ENCODE measurements around the gene DUOX1. TPM values are rescaled to one million over a fixed set of nuclear protein-coding genes. Genes with fewer than 3 reads are reported as not detected.

DUOX1 gene
- total RNA-seq, 1 donor from 2014 or later: 0.07 TPM

- no peak overlapping the region for H3K27ac ChIP-seq (ENCODE audit: low read depth, low read length)
- Mint-ChIP-seq H3K4me1 (ENCODE audit: low read depth, unreplicated experiment) (no peaks in the 10 kb centered on the region), H3K27ac (ENCODE audit: unreplicated experiment) (no peak overlapping the region), H3K9me3 (ENCODE audit: unreplicated experiment) (peaks cover 4% of the 10 kb centered on the region), H3K36me3 (ENCODE audit: low read depth, unreplicated experiment) (peaks cover 17% of the 10 kb centered on the region), H3K4me3 (ENCODE audit: unreplicated experiment) (no peak overlapping the region), H3K27me3 (ENCODE audit: low read depth, unreplicated experiment) (no peaks in the 10 kb centered on the region)
- FAIRE-seq (no peak), DNase-seq (ENCODE audit: low read depth) (no peak)
- no peak overlapping the region for H3K4me2 ChIP-seq (ENCODE audit: low read length)
- no peaks in the 10 kb centered on the region for H3K9me3 ChIP-seq (ENCODE audit: insufficient read depth, low read depth, low read length)
- no peak overlapping the region for H2AFZ ChIP-seq (ENCODE audit: low read depth, low read length)
- H3K27me3 ChIP-seq (ENCODE audit: insufficient read depth, low read length): no peaks in the 10 kb centered on the region
- TF ChIP-seq EZH2 (IDR thresholded peaks at IDR 0.05; ENCODE audit: insufficient read depth, low read length): no peak
- TF ChIP-seq, protein P1, sequence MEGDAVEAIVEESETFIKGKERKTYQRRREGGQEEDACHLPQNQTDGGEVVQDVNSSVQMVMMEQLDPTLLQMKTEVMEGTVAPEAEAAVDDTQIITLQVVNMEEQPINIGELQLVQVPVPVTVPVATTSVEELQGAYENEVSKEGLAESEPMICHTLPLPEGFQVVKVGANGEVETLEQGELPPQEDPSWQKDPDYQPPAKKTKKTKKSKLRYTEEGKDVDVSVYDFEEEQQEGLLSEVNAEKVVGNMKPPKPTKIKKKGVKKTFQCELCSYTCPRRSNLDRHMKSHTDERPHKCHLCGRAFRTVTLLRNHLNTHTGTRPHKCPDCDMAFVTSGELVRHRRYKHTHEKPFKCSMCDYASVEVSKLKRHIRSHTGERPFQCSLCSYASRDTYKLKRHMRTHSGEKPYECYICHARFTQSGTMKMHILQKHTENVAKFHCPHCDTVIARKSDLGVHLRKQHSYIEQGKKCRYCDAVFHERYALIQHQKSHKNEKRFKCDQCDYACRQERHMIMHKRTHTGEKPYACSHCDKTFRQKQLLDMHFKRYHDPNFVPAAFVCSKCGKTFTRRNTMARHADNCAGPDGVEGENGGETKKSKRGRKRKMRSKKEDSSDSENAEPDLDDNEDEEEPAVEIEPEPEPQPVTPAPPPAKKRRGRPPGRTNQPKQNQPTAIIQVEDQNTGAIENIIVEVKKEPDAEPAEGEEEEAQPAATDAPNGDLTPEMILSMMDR (IDR thresholded peaks at IDR 0.05; ENCODE audit: insufficient read depth, low read depth, low read length): no peak
- no peak overlapping the region for H3K4me3 ChIP-seq (ENCODE audit: insufficient read depth, low read depth, low read length)
- no peaks in the 10 kb centered on the region for H4K20me1 ChIP-seq (ENCODE audit: insufficient read depth, low read length)
- H3K79me2 ChIP-seq (ENCODE audit: insufficient read depth, low read length): no peaks in the 10 kb centered on the region
- no peaks in the 10 kb centered on the region for H3K4me1 ChIP-seq (ENCODE audit: insufficient read depth, low read length)
- H3K9ac ChIP-seq (ENCODE audit: low read length): no peak overlapping the region
- no peaks in the 10 kb centered on the region for H3K36me3 ChIP-seq (ENCODE audit: insufficient read depth, low read length)
Observed at GRCh38 chr15:45174577-45174976, 44.8 kb downstream of the DUOX1 start.

GRCh38 chr15:45177285-45177684 lies 47.5 kb downstream of the DUOX1 start:
- Histone ChIP-seq H3K9ac (ENCODE audit: low read length) (no peak overlapping the region), H3K36me3 (ENCODE audit: insufficient read depth, low read length) (no peaks in the 10 kb centered on the region), H3K9me3 (ENCODE audit: insufficient read depth, low read depth, low read length) (no peaks in the 10 kb centered on the region), H3K4me2 (ENCODE audit: low read length) (no peak overlapping the region), H3K4me1 (ENCODE audit: insufficient read depth, low read length) (no peaks in the 10 kb centered on the region), H4K20me1 (ENCODE audit: insufficient read depth, low read length) (no peaks in the 10 kb centered on the region), H2AFZ (ENCODE audit: low read depth, low read length) (no peak overlapping the region), H3K27ac (ENCODE audit: low read depth, low read length) (no peak overlapping the region), H3K27me3 (ENCODE audit: insufficient read depth, low read length) (no peaks in the 10 kb centered on the region), H3K79me2 (ENCODE audit: insufficient read depth, low read length) (no peaks in the 10 kb centered on the region), H3K4me3 (ENCODE audit: insufficient read depth, low read depth, low read length) (no peak overlapping the region)
- no peak overlapping the region for H3K4me3 Mint-ChIP-seq (ENCODE audit: unreplicated experiment)
- DNase-seq (ENCODE audit: low read depth): no peak
- TF ChIP-seq, protein P1 (IDR thresholded peaks at IDR 0.05; ENCODE audit: insufficient read depth, low read depth, low read length): no peak
- no peak for TF ChIP-seq EZH2 (IDR thresholded peaks at IDR 0.05; ENCODE audit: insufficient read depth, low read length)
- no peak for FAIRE-seq
- peaks cover 4% of the 10 kb centered on the region for H3K4me1 Mint-ChIP-seq (ENCODE audit: low read depth, unreplicated experiment)
- no peak overlapping the region for H3K27ac Mint-ChIP-seq (ENCODE audit: unreplicated experiment)
- peaks cover 17% of the 10 kb centered on the region for H3K36me3 Mint-ChIP-seq (ENCODE audit: low read depth, unreplicated experiment)
- peaks cover 6% of the 10 kb centered on the region for H3K9me3 Mint-ChIP-seq (ENCODE audit: unreplicated experiment)
- no peaks in the 10 kb centered on the region for H3K27me3 Mint-ChIP-seq (ENCODE audit: low read depth, unreplicated experiment)

GRCh38 chr15:45179221-45179985 lies 49.6 kb downstream of the DUOX1 start:
- Histone ChIP-seq H2AFZ (ENCODE audit: low read depth, low read length) (no peak overlapping the region), H3K9ac (ENCODE audit: low read length) (no peak overlapping the region), H3K27me3 (ENCODE audit: insufficient read depth, low read length) (no peaks in the 10 kb centered on the region), H3K79me2 (ENCODE audit: insufficient read depth, low read length) (no peaks in the 10 kb centered on the region), H4K20me1 (ENCODE audit: insufficient read depth, low read length) (no peaks in the 10 kb centered on the region), H3K4me1 (ENCODE audit: insufficient read depth, low read length) (no peaks in the 10 kb centered on the region), H3K4me3 (ENCODE audit: insufficient read depth, low read depth, low read length) (no peak overlapping the region), H3K27ac (ENCODE audit: low read depth, low read length) (no peak overlapping the region), H3K4me2 (ENCODE audit: low read length) (no peak overlapping the region), H3K9me3 (ENCODE audit: insufficient read depth, low read depth, low read length) (no peaks in the 10 kb centered on the region), H3K36me3 (ENCODE audit: insufficient read depth, low read length) (no peaks in the 10 kb centered on the region)
- Mint-ChIP-seq H3K9me3 (ENCODE audit: unreplicated experiment) (peaks cover 6% of the 10 kb centered on the region), H3K27me3 (ENCODE audit: low read depth, unreplicated experiment) (no peaks in the 10 kb centered on the region), H3K4me1 (ENCODE audit: low read depth, unreplicated experiment) (peaks cover 4% of the 10 kb centered on the region), H3K4me3 (ENCODE audit: unreplicated experiment) (no peak overlapping the region), H3K27ac (ENCODE audit: unreplicated experiment) (no peak overlapping the region), H3K36me3 (ENCODE audit: low read depth, unreplicated experiment) (peaks cover 13% of the 10 kb centered on the region)
- DNase-seq (ENCODE audit: low read depth) (no peak), FAIRE-seq (no peak)
- TF ChIP-seq, protein P1 (IDR thresholded peaks at IDR 0.05; ENCODE audit: insufficient read depth, low read depth, low read length): peak; percentile 14
- no peak for TF ChIP-seq EZH2 (IDR thresholded peaks at IDR 0.05; ENCODE audit: insufficient read depth, low read length)

Measured in astrocyte (in vitro differentiated cells and primary cell).